Measurements from ENCODE around the gene TRPV5. TPM values are rescaled to one million over a fixed set of nuclear protein-coding genes. Genes with fewer than 3 reads are reported as not detected.
A peak's percentile ranks its signal among the peaks of the same experiment; 100 is the strongest.

Gene TRPV5
- total and polyA plus RNA-seq, 2 of the 4 experiments (the other 2 are of a cell fraction): not detected

DNA sequence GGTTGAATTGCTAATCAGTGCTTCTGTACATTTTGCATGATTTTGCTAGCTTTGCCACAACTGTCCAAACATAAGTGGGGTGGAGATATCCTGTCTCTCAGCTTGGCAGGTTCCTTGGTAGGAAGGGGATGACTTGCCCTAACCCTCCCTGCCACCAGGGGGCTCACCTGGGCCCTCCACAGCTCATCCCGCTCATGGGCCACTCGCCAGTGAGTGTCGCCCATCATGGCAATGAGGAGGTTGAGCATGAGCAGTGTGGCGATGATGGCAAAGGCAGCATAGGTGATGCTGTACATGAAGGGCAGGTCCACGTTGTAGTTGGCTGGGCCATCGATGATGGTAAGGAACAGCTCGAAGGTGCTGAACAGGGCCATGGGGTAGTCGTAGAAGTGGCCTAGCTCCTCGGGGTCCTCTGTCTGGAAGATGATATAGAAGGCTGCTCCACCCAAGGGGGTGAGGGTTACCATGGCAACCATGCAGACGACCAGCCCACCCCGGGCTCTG, 60.2 kb downstream of the TRPV5 start:
- Histone ChIP-seq H3K79me1 (ENCODE audit: low read depth in 1 of 2, low read length in 2 of 2) (no peaks in the 10 kb centered on the region), H2BK20ac (ENCODE audit: low read depth, low read length) (no peak overlapping the region), H2AFZ (replicated peaks; ENCODE audit: low read length, poor library complexity) (peak overlapping the region; percentile 17), H4K20me1 (ENCODE audit: insufficient read depth, low read length) (no peaks in the 10 kb centered on the region), H2BK15ac (ENCODE audit: low read depth, low read length) (no peak overlapping the region), H3K4me2 (ENCODE audit: low read depth, low read length) (no peak overlapping the region), H2AK9ac (replicated peaks; ENCODE audit: low read depth, low read length, poor library complexity) (no peak overlapping the region), H3K27ac (ENCODE audit: insufficient read depth, low read length) (no peak overlapping the region), H4K5ac (ENCODE audit: low read depth, low read length) (no peak overlapping the region), H4K91ac (ENCODE audit: insufficient read depth, low read depth, low read length) (no peak overlapping the region), H3K9me1 (ENCODE audit: insufficient read depth, low read length) (no peaks in the 10 kb centered on the region), H3K56ac (ENCODE audit: extremely low read depth, insufficient read depth, low read length) (no peak overlapping the region), H3K4me1 (ENCODE audit: control insufficient read depth, insufficient read depth, low read length) (no peaks in the 10 kb centered on the region), H3K9me3 (ENCODE audit: control insufficient read depth, insufficient read depth, low read length) (no peaks in the 10 kb centered on the region; the same call in 1 of the 2 replicates), H2AK5ac (ENCODE audit: low read depth, low read length) (no peak overlapping the region), H3K27me3 (ENCODE audit: control insufficient read depth, insufficient read depth, low read length) (no peaks in the 10 kb centered on the region), H3K4me3 (ENCODE audit: insufficient read depth, low read depth, low read length) (no peak overlapping the region), H3K9ac (ENCODE audit: low read depth, low read length) (no peak overlapping the region), H3K4ac (ENCODE audit: low read depth, low read length) (no peak overlapping the region), H2BK120ac (ENCODE audit: low read depth, low read length) (no peak overlapping the region), H2BK5ac (ENCODE audit: low read depth, low read length, poor library complexity, severe bottlenecking) (no peak overlapping the region), H3K14ac (replicated peaks; ENCODE audit: low read depth, low read length) (no peak overlapping the region), H3K18ac (ENCODE audit: low read depth, low read length) (no peak overlapping the region), H4K8ac (ENCODE audit: low read depth in 2 of 2, low read length in 2 of 2) (no peak overlapping the region), H3K36me3 (ENCODE audit: control insufficient read depth, insufficient read depth, low read length) (no peaks in the 10 kb centered on the region), H3K23ac (ENCODE audit: low read depth, low read length) (no peak overlapping the region)
- dilution Hi-C loops (cut with HindIII; ENCODE audit: low sequenced_read_pairs, unreplicated experiment) (no loop called here), in situ Hi-C loops (cut with MboI; ENCODE audit: low sequenced_read_pairs) (no loop called here), intact Hi-C loops (cut with micrococcal nuclease) (no loop called here)
- BruUV-seq (replicated peaks): no TSS peak
- TF ChIP-seq RCOR1 (IDR thresholded peaks at IDR 0.05; ENCODE audit: insufficient replicate concordance, low read length) (no peak), RAD21 (IDR thresholded peaks at IDR 0.05; ENCODE audit: low read length) (no peak), FOS (IDR thresholded peaks at IDR 0.05; ENCODE audit: low read depth, low read length) (no peak), NFE2L2 (IDR thresholded peaks at IDR 0.05; ENCODE audit: low read depth, low read length) (no peak), SMC3 (IDR thresholded peaks at IDR 0.05; ENCODE audit: low read depth, low read length) (no peak), RFX5 (IDR thresholded peaks at IDR 0.05; ENCODE audit: low read depth, low read length) (no peak), MAFK (IDR thresholded peaks at IDR 0.05; ENCODE audit: low read depth, low read length) (no peak)
- TF ChIP-seq, protein P1, sequence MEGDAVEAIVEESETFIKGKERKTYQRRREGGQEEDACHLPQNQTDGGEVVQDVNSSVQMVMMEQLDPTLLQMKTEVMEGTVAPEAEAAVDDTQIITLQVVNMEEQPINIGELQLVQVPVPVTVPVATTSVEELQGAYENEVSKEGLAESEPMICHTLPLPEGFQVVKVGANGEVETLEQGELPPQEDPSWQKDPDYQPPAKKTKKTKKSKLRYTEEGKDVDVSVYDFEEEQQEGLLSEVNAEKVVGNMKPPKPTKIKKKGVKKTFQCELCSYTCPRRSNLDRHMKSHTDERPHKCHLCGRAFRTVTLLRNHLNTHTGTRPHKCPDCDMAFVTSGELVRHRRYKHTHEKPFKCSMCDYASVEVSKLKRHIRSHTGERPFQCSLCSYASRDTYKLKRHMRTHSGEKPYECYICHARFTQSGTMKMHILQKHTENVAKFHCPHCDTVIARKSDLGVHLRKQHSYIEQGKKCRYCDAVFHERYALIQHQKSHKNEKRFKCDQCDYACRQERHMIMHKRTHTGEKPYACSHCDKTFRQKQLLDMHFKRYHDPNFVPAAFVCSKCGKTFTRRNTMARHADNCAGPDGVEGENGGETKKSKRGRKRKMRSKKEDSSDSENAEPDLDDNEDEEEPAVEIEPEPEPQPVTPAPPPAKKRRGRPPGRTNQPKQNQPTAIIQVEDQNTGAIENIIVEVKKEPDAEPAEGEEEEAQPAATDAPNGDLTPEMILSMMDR (conservative IDR thresholded peaks at IDR 0.05; ENCODE audit: low read depth, low read length): no peak; the same call in 1 of the 2 replicates
- TF ChIP-seq, protein P2, sequence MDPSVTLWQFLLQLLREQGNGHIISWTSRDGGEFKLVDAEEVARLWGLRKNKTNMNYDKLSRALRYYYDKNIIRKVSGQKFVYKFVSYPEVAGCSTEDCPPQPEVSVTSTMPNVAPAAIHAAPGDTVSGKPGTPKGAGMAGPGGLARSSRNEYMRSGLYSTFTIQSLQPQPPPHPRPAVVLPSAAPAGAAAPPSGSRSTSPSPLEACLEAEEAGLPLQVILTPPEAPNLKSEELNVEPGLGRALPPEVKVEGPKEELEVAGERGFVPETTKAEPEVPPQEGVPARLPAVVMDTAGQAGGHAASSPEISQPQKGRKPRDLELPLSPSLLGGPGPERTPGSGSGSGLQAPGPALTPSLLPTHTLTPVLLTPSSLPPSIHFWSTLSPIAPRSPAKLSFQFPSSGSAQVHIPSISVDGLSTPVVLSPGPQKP (IDR thresholded peaks at IDR 0.05; ENCODE audit: borderline replicate concordance, low read depth, low read length): no peak
- POLR2A ChIA-PET (ENCODE audit: unreplicated experiment): no interaction called here
- DNase-seq (no peak), ATAC-seq (ENCODE audit: low read depth) (no peak)
- CTCF ChIA-PET: interaction anchor here (0.9 to 1.1 kb wide), 2 partner anchors 16 to 90 kb away, joined by 4 to 9 read pairs; no protein-coding TSS in a partner anchor
- 59% methylated on average over 5 of the region's 11 CpGs; no CpG with 5 or more reads in 1 of the 2 experiments for WGBS, 2 experiments (ENCODE audit: extremely low coverage in 2 of 2, insufficient read length in 1 of 2)
